ENCODE results near the gene LRRC71. TPM values are rescaled to one million over a fixed set of nuclear protein-coding genes. Genes with fewer than 3 reads are reported as not detected.

The LRRC71 gene
- total RNA-seq, 3 donors from 2014 or later = not detected

DNA sequence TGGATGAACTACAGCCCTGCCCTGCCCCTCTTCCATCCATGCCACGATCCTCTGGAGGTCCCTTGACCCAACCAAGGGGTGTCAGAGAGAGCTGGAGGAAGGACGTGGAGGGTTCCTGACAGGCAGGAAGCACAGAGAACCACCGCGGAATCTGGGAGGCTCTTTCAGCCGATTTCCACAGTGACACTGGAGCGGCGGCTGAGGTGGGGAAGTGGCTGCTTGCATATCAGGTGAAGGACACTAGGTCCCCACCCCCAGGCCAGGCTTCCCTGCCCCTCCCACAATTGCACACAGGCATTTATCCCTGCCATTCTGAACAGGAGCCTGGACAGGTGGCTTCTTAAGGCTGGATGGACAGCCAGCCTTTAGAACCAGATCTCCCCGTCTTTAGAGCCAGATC lies 17.5 kb downstream of the LRRC71 start:
- DNase-seq (no peak), ATAC-seq (no peak)
- H3K36me3 Mint-ChIP-seq (ENCODE audit: insufficient read depth) = peaks cover 10% of the 10 kb centered on the region
- no peak overlapping the region for H3K4me3 Mint-ChIP-seq
- no peaks in the 10 kb centered on the region for H3K27me3 Mint-ChIP-seq (ENCODE audit: low read depth)
- no peaks in the 10 kb centered on the region for H3K9me3 Mint-ChIP-seq
- no peaks in the 10 kb centered on the region for H3K4me1 Mint-ChIP-seq (ENCODE audit: low read depth)

DNA sequence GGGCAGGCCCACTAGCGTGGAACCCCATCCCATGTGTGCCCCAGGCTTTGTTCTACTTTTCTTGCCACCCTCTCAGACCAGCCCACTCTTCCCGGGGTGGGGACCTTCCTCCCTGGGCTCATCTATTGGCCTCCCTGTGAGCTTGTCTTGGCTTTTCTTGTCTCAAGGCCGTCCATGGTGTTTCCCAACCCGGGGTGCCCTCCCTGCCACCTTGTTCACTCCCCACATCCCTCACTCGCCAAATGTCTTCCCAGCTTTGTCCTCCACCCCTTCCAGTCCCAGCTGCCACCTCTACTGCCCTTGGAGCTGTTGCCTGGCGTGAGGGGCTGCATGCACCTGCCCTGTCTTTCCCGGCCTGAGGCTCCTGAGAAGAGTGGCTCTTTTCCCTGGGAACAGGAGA lies 18.4 kb downstream of the LRRC71 start:
- no peaks in the 10 kb centered on the region for H3K4me1 Mint-ChIP-seq (ENCODE audit: low read depth)
- ATAC-seq = no peak

DNA sequence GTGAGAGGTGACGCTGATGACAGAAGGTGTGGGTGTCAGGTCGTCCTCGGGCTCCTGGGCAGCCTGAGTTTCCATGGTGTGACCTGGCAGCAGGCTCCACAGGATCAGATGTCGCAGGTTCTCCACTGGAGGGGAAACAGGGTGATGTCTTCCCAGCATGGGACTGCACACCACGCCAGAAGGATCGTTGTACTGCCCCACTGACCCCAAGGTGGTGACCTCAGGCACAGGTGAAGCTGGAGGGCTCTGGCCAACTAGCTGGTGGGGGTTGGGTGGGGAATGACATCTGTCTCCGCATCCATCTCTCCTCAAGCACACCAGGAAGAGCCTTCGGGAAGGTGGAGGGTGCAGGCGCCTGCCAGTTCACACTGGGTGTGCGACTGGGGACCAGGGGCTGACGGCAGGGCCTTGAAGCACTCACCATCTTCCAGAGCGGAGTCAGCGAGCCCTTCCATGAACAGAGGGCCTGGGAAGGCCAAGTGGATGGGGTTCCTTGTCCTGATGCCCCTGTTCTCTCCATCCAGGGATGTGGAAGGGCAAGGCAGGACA lies 19.4 kb downstream of the LRRC71 start:
- peaks cover 17% of the 10 kb centered on the region for H3K36me3 Mint-ChIP-seq (ENCODE audit: insufficient read depth)
- DNase-seq (no peak), ATAC-seq (no peak)
- no peaks in the 10 kb centered on the region for H3K9me3 Mint-ChIP-seq
- no peaks in the 10 kb centered on the region for H3K4me1 Mint-ChIP-seq (ENCODE audit: low read depth)
- no peaks in the 10 kb centered on the region for H3K27me3 Mint-ChIP-seq (ENCODE audit: low read depth)
- no peak overlapping the region for H3K4me3 Mint-ChIP-seq

More for the DNA sequence above, 18.4 kb downstream of the LRRC71 start:
- Mint-ChIP-seq H3K36me3 (ENCODE audit: insufficient read depth) (peaks cover 16% of the 10 kb centered on the region), H3K4me3 (no peak overlapping the region), H3K9me3 (no peaks in the 10 kb centered on the region), H3K27me3 (ENCODE audit: low read depth) (no peaks in the 10 kb centered on the region)
- no peak for DNase-seq

DNA sequence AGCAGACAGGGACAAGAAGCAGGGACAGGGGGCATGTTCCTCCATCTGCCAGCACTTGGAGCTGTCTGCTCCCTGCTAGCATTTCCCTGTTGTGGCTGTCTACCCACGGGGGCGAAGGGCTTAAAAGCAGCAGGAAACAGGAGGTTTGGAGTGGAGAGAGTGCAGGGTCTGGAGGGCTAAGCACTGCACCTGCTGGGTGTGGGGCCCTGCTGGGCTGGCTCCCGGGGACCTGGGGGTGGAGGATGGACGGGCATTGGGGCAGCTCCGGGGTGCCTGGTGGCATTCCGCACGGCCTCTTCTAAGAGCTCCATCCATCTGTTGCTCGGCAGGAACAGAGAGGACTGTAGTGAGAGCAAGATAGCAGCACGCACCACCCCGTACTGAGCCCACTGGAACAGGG lies 21.2 kb downstream of the LRRC71 start:
- no peaks in the 10 kb centered on the region for H3K9me3 Mint-ChIP-seq
- DNase-seq (no peak), ATAC-seq (no peak)
- H3K4me3 Mint-ChIP-seq = no peak overlapping the region
- no peaks in the 10 kb centered on the region for H3K4me1 Mint-ChIP-seq (ENCODE audit: low read depth)
- peaks cover 27% of the 10 kb centered on the region for H3K36me3 Mint-ChIP-seq (ENCODE audit: insufficient read depth)
- no peaks in the 10 kb centered on the region for H3K27me3 Mint-ChIP-seq (ENCODE audit: low read depth)

DNA sequence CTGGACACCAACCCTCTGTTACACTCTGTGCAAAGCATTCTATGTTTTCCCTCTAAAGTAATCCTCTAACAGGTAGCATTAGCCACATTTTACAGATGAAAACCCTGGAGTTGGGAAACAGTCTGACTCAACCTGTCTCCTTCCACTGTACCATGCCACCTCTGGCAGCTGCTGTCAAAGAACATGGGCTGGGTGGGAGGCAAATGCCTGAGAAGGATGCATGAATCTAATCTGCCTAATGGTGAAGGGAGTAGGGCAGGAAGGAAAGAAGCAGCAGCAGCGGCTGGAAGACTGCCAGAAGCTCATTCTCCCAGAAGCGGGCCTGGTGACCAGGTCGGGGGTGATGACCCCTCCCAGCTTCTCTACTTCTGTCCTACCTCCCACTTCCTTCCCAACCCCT lies 21.7 kb downstream of the LRRC71 start:
- ATAC-seq (no peak), DNase-seq (no peak)
- no peak overlapping the region for H3K4me3 Mint-ChIP-seq
- H3K9me3 Mint-ChIP-seq = no peaks in the 10 kb centered on the region
- no peaks in the 10 kb centered on the region for H3K4me1 Mint-ChIP-seq (ENCODE audit: low read depth)
- no peaks in the 10 kb centered on the region for H3K27me3 Mint-ChIP-seq (ENCODE audit: low read depth)
- H3K36me3 Mint-ChIP-seq (ENCODE audit: insufficient read depth) = peaks cover 32% of the 10 kb centered on the region

DNA sequence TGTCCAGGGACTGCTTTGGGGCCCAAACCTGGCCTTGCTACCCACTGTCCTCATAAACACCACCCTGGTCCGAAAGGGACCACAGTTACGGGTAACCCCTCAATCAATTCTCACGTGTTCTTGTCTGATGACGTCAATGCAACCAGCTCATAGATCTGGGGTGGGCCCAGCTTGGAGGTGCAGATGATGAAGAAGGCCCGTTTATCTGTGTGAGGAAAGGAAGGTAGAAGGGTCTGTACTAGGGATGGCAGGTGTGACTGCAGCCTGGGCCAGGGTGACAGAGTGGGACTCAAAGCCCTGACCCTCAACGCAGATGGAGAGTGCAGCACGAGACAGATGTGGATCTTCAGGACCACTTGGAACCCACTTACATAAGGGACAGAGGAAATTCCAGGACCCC lies 22.1 kb downstream of the LRRC71 start:
- H3K27me3 Mint-ChIP-seq (ENCODE audit: low read depth) = no peaks in the 10 kb centered on the region
- peaks cover 34% of the 10 kb centered on the region for H3K36me3 Mint-ChIP-seq (ENCODE audit: insufficient read depth)
- DNase-seq = no peak
- ATAC-seq = no peak
- no peak overlapping the region for H3K4me3 Mint-ChIP-seq
- H3K4me1 Mint-ChIP-seq (ENCODE audit: low read depth) = no peaks in the 10 kb centered on the region
- no peaks in the 10 kb centered on the region for H3K9me3 Mint-ChIP-seq

DNA sequence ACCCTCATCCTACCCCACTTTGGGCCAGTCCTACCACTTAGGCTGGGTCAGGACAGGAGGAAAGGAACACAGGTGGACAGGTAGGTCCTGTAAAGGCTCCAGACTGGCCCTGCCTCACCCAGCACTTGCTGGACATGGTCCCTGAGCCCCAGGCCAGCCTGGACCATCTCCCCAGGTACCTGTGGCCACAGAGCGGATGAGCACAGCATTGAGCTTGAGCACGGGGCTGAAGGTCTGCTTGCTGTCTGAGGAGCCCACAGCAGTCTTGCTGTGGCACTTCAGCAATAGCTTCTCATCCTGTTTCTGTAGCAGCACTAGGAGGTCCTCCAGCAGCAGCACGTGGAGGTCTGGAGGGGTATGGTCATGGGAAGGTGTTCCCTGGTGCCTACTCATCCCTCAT lies 23.3 kb downstream of the LRRC71 start:
- no peaks in the 10 kb centered on the region for H3K27me3 Mint-ChIP-seq (ENCODE audit: low read depth)
- no peak for DNase-seq
- no peaks in the 10 kb centered on the region for H3K4me1 Mint-ChIP-seq (ENCODE audit: low read depth)
- H3K36me3 Mint-ChIP-seq (ENCODE audit: insufficient read depth) = peaks cover 35% of the 10 kb centered on the region
- H3K4me3 Mint-ChIP-seq = no peak overlapping the region
- ATAC-seq = no peak
- H3K9me3 Mint-ChIP-seq = no peaks in the 10 kb centered on the region

DNA sequence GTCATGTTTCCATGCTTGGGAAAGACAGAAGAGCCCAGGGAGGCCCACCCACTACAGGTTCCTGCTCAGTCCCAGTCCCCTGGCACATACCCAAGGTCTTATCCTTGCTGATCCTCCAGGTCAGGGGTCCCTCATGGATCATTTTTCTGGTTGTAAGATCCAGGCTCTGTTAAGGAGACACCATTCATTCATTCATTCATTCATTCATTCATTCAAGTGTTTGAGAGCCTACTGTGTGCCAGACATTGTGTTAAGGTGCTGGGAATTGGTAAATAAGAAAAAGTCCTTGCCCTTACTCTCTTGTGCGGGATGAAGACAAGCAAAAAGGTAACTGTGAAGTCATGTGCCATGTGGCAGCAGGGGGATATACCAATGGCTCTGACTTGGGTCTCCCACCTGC lies 23.8 kb downstream of the LRRC71 start:
- ATAC-seq = no peak
- no peaks in the 10 kb centered on the region for H3K27me3 Mint-ChIP-seq (ENCODE audit: low read depth)
- H3K4me1 Mint-ChIP-seq (ENCODE audit: low read depth) = no peaks in the 10 kb centered on the region
- peaks cover 35% of the 10 kb centered on the region for H3K36me3 Mint-ChIP-seq (ENCODE audit: insufficient read depth)
- H3K9me3 Mint-ChIP-seq = no peaks in the 10 kb centered on the region
- H3K4me3 Mint-ChIP-seq = no peak overlapping the region
- DNase-seq = no peak

DNA sequence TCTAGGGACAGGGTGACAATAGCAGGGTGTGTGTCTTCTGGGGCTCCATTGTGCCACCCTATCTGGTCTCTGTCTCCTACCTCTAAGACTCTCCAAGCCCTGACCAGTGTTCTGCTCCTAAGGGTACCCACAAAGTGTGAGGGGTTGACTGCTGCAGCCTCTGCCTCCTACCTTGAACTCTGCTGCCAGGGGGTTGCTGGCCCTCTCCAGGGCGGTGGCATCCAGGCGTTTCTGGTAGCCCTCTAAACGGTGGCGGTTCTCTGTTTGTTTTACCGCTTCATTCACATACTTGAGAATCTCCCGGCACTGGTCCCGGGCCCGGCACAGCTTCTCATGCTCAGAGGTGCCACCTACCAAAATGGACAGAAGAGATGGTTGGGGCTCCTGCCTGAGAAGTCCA lies 24.4 kb downstream of the LRRC71 start:
- H3K4me1 Mint-ChIP-seq (ENCODE audit: low read depth) = no peaks in the 10 kb centered on the region
- H3K36me3 Mint-ChIP-seq (ENCODE audit: insufficient read depth) = peaks cover 35% of the 10 kb centered on the region
- H3K27me3 Mint-ChIP-seq (ENCODE audit: low read depth) = no peaks in the 10 kb centered on the region
- H3K4me3 Mint-ChIP-seq = no peak overlapping the region
- H3K9me3 Mint-ChIP-seq = no peaks in the 10 kb centered on the region
- DNase-seq (no peak), ATAC-seq (no peak)

DNA sequence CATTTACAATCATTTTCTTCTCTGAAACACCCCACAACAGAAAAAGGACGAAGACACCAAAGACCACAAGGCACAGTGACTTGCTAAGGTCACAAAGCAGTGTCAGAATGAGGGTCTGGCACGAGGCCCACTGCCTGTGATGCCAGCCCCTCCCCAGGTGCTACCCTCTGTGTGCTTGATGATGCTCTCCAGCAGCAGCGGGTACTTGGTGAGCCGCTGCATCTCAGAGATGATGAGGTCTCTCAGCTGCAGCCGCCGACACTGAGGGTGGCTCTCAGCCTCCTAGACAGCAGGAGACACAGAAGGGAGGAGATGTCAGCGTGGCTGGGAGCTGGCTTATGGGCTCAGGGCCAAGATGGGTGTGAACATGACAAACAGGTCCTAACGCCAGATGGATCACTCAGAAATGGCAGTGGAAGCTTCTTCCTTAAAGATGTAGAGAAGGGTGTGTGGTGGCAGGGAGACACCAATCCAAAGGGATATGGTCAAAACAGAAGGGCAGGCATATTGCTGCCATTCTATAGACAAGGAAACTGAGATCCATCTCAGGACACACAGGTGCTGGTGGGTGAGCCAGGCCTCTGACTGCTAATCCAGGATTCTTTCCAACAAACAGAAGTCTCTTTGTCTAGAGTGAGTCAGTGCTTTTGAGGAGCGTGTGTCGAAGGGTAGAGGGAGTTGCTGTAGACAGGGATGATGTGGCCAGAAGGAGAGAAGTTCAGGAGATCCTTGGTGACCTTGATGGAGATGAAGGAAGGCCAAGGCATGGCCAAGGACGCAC lies 25.6 kb downstream of the LRRC71 start:
- DNase-seq (no peak), ATAC-seq (no peak)
- Mint-ChIP-seq H3K36me3 (ENCODE audit: insufficient read depth) (peaks cover 30% of the 10 kb centered on the region), H3K4me3 (no peak overlapping the region), H3K9me3 (no peaks in the 10 kb centered on the region), H3K4me1 (ENCODE audit: low read depth) (no peaks in the 10 kb centered on the region), H3K27me3 (ENCODE audit: low read depth) (no peaks in the 10 kb centered on the region)

DNA sequence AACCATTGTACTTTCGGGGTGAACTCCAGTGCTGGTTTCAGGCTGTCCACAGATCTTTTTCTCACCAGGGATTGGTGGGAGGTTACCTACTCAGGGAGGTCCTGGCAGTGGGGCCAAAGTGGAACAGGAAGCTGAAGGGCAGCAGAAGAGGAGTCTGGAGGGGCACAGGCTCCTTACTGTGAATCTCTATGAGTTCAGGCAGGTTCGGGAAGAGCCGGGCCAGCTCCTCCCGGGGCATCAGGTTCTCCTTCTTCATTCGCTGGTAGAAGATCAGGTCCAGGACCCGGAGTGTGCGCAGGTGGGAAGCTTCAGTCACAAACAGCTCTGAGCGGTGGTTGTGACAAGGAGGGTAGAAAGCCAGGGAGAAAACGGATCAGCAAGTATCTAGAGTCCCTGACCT lies 26.7 kb downstream of the LRRC71 start:
- Mint-ChIP-seq H3K9me3 (no peaks in the 10 kb centered on the region), H3K4me1 (ENCODE audit: low read depth) (no peaks in the 10 kb centered on the region), H3K4me3 (no peak overlapping the region), H3K27me3 (ENCODE audit: low read depth) (no peaks in the 10 kb centered on the region), H3K36me3 (ENCODE audit: insufficient read depth) (peaks cover 36% of the 10 kb centered on the region)
- ATAC-seq = no peak
- no peak for DNase-seq

DNA sequence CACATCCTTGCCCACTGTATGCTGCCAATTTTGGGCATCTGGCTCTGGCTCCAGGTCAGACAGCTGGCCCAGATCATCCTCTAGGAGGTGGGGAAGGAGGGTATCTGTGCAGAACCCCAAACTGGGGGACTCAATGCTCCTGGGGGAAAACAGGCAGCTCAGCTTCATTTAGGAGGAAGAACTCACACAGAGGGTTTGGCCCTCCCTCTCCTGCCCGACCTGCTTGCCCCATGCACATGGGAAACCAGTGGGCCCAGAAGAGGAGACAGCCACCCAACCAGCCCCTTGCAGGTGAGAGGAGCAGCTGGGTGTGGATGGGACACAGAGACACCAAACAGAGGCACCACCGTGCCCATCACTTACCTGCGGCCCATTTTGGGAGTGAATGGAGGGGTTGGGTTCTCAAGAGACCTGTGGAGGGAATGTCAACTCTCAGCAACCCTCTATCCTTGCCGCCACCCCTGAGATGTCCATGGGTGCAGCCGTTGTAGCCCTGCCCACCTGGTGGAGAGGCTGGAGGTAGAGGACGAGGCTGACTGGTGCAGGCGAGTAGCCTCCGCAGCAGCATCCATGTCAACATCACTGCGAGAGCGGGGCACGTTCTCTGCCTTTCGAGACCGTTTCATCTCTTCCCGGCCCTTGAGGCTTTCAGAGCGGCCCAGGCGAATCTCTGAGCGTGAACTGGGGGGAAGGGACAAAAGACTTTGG lies 27.5 kb downstream of the LRRC71 start:
- Mint-ChIP-seq H3K9me3 (no peaks in the 10 kb centered on the region), H3K27me3 (ENCODE audit: low read depth) (no peaks in the 10 kb centered on the region), H3K4me1 (ENCODE audit: low read depth) (no peaks in the 10 kb centered on the region), H3K36me3 (ENCODE audit: insufficient read depth) (peaks cover 36% of the 10 kb centered on the region), H3K4me3 (no peak overlapping the region)
- ATAC-seq = no peak
- DNase-seq = no peak

DNA sequence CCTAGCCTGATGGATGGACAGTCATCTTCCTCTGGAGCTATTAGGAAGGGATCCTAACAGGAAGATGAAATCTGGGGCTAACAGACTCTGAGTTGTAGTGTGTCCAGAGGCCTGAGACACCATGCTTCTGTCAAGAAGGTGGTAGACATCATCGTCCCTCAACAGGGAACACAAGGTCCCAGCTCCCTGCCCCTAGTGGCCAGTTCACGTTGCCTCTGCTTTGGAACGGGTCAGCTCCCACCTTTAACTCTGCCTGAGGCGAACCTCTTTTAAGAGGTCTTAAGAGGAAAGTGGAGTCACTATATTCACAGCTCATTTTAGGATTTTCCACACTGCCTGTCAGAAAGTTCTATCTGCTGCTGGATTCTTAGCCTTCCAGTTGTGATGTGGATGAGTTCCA lies 28.3 kb downstream of the LRRC71 start:
- H3K4me1 Mint-ChIP-seq (ENCODE audit: low read depth) = no peaks in the 10 kb centered on the region
- no peak overlapping the region for H3K4me3 Mint-ChIP-seq
- H3K27me3 Mint-ChIP-seq (ENCODE audit: low read depth) = no peaks in the 10 kb centered on the region
- no peaks in the 10 kb centered on the region for H3K9me3 Mint-ChIP-seq
- ATAC-seq (no peak), DNase-seq (no peak)
- H3K36me3 Mint-ChIP-seq (ENCODE audit: insufficient read depth) = peaks cover 31% of the 10 kb centered on the region

DNA sequence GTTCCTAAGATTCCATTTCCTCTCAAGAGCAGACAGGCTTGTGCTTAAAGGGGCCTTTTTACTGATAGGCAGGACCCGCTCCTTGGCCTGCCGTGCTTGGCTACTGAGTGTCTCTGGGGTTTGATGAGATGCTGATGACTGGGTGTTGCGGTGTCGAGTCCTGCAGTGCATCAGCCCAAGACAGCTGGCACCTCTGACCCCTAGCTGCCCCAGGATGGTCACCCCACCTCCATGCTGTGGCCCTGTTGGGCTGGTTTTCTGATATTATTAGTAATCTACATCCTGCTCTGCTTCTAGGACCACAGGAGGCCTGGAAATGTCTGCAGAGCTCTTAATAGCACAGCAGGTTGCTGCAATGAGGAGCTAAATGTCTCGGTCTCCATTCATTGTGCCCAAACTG lies 28.7 kb downstream of the LRRC71 start:
- no peaks in the 10 kb centered on the region for H3K9me3 Mint-ChIP-seq
- DNase-seq (no peak), ATAC-seq (no peak)
- H3K4me1 Mint-ChIP-seq (ENCODE audit: low read depth) = no peaks in the 10 kb centered on the region
- H3K36me3 Mint-ChIP-seq (ENCODE audit: insufficient read depth) = peaks cover 29% of the 10 kb centered on the region
- no peaks in the 10 kb centered on the region for H3K27me3 Mint-ChIP-seq (ENCODE audit: low read depth)
- no peak overlapping the region for H3K4me3 Mint-ChIP-seq

DNA sequence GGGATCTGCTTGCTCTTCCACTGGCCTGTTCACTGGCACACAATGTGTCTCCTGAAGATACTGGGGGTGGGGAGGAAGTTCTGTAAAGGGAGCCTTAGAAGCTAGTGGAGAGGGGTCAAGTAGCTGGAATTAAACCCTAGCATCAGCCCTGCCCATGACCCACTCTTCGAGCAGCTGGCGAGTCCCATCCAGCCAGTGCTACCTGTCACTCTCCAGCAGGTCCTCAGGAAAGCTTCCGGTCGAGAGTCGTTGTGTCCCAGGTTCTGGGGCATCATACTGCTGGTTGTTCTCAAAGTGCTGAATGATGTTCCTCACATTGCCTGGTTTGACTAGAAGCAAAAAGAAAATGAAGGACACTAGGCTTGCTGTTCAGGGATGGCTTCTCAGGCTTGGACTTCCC lies 30.9 kb downstream of the LRRC71 start:
- peaks cover 25% of the 10 kb centered on the region for H3K36me3 Mint-ChIP-seq (ENCODE audit: insufficient read depth)
- no peaks in the 10 kb centered on the region for H3K27me3 Mint-ChIP-seq (ENCODE audit: low read depth)
- DNase-seq = no peak
- H3K9me3 Mint-ChIP-seq = no peaks in the 10 kb centered on the region
- ATAC-seq = no peak
- H3K4me1 Mint-ChIP-seq (ENCODE audit: low read depth) = no peaks in the 10 kb centered on the region
- no peak overlapping the region for H3K4me3 Mint-ChIP-seq
